ENCODE measurements around the gene HOXD10.

Gene HOXD10

GRCh38 chr2:176152350-176153181 lies 36.0 kb downstream of the HOXD10 start:
- no peak for DNase-seq

- no peak for DNase-seq
These were observed 38.1 kb downstream of the HOXD10 start for GRCh38 chr2:176154576-176155252.

- DNase-seq = no peak
These were observed 38.9 kb downstream of the HOXD10 start for GRCh38 chr2:176155356-176156044.

- DNase-seq = no peak
These were observed 39.8 kb downstream of the HOXD10 start for GRCh38 chr2:176156301-176156806.

- no peak for DNase-seq
These were observed 40.4 kb downstream of the HOXD10 start, which contains the start of gene HOXD3 for GRCh38 chr2:176156807-176157498. Gene HOXD3, plus strand, starts transcription at chr2:176157307. Its CDS starts 11,808 bp downstream, at chr2:176169115.

GRCh38 chr2:176157499-176158185 lies 41.1 kb downstream of the HOXD10 start:
- peak; percentile 63 for DNase-seq

GRCh38 chr2:176158186-176158591 lies 41.6 kb downstream of the HOXD10 start:
- DNase-seq = no peak

- DNase-seq = no peak
These were observed 42.5 kb downstream of the HOXD10 start for GRCh38 chr2:176158855-176159662.

GRCh38 chr2:176159663-176160250 lies 43.2 kb downstream of the HOXD10 start:
- no peak for DNase-seq

- no peak for DNase-seq
These were observed 43.8 kb downstream of the HOXD10 start for GRCh38 chr2:176160251-176160985.

GRCh38 chr2:176160986-176161824 lies 44.6 kb downstream of the HOXD10 start:
- no peak for DNase-seq

- no peak for DNase-seq
These were observed 45.4 kb downstream of the HOXD10 start for GRCh38 chr2:176161825-176162626.

- DNase-seq = no peak
These were observed 46.5 kb downstream of the HOXD10 start for GRCh38 chr2:176162911-176163671.

GRCh38 chr2:176163672-176164056 lies 47.1 kb downstream of the HOXD10 start:
- DNase-seq = no peak

GRCh38 chr2:176164201-176164600 lies 47.6 kb downstream of the HOXD10 start:
- no peak for DNase-seq

- DNase-seq = no peak
These were observed 48.2 kb downstream of the HOXD10 start for GRCh38 chr2:176164611-176165369.
